ENCODE data around the gene TPPP3.

TPPP3 gene

DNA sequence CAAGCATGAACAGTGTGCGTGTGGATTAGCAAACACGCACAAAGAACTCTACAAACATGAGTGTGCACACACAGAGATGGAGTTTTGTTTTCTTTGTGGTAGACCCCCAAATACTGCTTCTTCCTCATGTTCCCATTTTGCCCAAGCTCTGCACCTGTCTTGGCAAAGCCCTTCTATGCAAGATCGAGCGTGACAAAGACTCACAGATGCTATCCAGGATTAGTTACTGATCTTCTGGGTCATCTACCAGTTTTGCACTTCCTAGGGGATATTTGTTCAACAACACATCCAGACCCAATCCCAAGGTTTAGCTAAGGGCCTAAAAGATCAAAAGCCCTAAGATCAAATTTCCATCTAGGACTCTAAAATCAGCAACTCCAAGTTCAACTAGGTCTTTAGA is 50.7 kb downstream of the TPPP3 start:
- DNase-seq (ENCODE audit: low spot score) = no peak

GRCh38 chr16:67341250-67341649 is 52.0 kb downstream of the TPPP3 start:
- no peak for DNase-seq (ENCODE audit: low spot score)

Measured in AG20443 (cell line).